Loucy (cell line): Measurements from ENCODE around the gene CREBBP.

ENCODE experiments used
- CTCF ChIP-seq: fragments of 200-600 bp; sonication (generic); conservative IDR thresholded peaks from 2 replicates; pipeline ENCODE4 v1.5.1; 2014; ENCODE audit warnings: mild to moderate bottlenecking, antibody characterized with exemption, low read length
- EZH2phosphoT487 ChIP-seq: fragments of 200-600 bp; IDR thresholded peaks from 2 replicates; pipeline ENCODE4 v1.6.1; 2018; ENCODE audit warnings: antibody characterized with exemption, mild to moderate bottlenecking, moderate library complexity, borderline replicate concordance

DNA sequence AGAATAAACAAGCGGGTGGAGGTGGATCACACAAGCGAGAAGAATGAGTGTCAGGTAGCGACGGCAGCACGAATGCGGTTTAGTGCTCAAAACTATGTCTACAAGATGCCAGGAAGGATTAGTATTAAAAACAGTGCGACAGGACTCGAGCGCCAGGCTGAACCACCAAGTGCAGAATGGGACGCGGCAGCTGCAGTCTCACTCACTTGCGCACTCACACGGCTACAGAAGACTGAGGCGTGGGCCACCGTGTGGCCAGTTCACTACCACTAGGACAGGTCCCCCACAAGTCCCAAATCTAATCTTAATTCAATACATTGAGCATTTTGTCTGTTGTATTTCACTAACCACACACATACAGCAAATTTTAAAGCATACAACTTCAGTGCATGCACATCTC lies 127.5 kb downstream of the CREBBP start:
- no peak for TF ChIP-seq CTCF
- no peak for TF ChIP-seq EZH2phosphoT487
